ENCODE measurements around the gene CLCN6. TPM values are rescaled to one million over a fixed set of nuclear protein-coding genes. Genes with fewer than 3 reads are reported as not detected.

The CLCN6 gene
- total RNA-seq, 4 donors from 2014 or later: 4.2 to 13.5 (median 9.9) TPM

DNA sequence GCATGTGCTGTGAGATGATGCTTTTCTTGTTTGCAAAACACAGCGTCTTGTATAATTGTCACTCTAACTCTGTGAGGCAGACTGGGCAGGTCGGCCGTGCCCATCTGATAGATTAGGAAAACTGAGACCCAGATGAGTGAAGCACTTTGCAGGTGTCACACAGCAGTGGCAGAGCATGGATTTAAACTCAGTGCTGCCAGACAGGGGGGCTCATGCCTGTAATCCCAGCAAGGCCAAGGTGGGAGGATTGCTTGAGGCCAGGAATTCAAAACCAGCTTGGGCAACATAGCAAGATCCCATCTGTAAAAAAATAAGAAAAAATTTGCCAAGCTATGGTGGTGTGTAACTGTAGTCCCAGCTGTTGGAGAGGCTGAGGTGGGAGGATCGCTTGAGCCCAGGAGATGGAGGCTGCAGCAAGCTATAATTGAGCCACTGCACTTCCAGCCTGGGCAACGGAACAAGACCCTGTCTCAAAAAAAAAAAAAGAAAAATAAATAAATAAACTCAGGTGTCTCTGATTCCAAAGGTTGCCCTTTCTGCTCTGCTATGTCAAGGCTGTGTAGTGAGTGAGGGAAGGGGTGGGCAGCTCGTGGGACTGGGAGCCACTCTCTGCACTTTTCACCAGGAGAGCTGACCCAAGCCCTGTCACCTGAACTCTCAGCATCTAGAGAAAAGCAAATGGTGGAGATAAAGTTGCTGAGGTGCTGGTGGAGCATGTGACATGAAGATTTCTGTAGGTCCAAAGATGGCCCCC is 85.6 kb downstream of the CLCN6 start:
- TF ChIP-seq, protein P1, sequence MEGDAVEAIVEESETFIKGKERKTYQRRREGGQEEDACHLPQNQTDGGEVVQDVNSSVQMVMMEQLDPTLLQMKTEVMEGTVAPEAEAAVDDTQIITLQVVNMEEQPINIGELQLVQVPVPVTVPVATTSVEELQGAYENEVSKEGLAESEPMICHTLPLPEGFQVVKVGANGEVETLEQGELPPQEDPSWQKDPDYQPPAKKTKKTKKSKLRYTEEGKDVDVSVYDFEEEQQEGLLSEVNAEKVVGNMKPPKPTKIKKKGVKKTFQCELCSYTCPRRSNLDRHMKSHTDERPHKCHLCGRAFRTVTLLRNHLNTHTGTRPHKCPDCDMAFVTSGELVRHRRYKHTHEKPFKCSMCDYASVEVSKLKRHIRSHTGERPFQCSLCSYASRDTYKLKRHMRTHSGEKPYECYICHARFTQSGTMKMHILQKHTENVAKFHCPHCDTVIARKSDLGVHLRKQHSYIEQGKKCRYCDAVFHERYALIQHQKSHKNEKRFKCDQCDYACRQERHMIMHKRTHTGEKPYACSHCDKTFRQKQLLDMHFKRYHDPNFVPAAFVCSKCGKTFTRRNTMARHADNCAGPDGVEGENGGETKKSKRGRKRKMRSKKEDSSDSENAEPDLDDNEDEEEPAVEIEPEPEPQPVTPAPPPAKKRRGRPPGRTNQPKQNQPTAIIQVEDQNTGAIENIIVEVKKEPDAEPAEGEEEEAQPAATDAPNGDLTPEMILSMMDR (IDR thresholded peaks at IDR 0.05): no peak
- no peak for TF ChIP-seq POLR2A (IDR thresholded peaks at IDR 0.05)
- 73 to 75% methylated on average over 6 of the region's 6 CpGs for WGBS, 2 donors
- Histone ChIP-seq H3K4me3 (no peak overlapping the region), H3K27ac (no peak overlapping the region), H3K36me3 (no peaks in the 10 kb centered on the region), H3K9me3 (no peaks in the 10 kb centered on the region), H3K27me3 (peaks cover 0 to 61% (median 0%) of the 10 kb centered on the region in 4 donors), H3K4me1 (no peaks in the 10 kb centered on the region)
- intact Hi-C loops (cut with DNase I): loop anchor here (10.0 kb wide), 1 partner anchor 47 kb away; the partner anchor contains the start of gene NPPA
- no peak for DNase-seq

Small RNA genes within 50 kb of the gene (small RNA-seq; reads per million reads assigned to genes)
- gene RF02156: 0 reads per million in 4 donors
- gene RF02157: 0 reads per million in 4 donors
- gene RF02158: 0 reads per million in 4 donors

Other genes starting within 250 kb of the CLCN6 start
- gene FBXO2, start 151.8 kb upstream of the CLCN6 start, total RNA-seq: 10 to 100 TPM in 1 of 4 donors, 1 to 10 TPM in 3; 2.6 to 13.6 (median 8.0) TPM
- gene FBXO44, start 151.3 kb upstream of the CLCN6 start, total RNA-seq: 10 to 100 TPM in 1 of 4 donors, 1 to 10 TPM in 3; 5.0 to 20.4 (median 7.0) TPM
- gene FBXO6, start 142.0 kb upstream of the CLCN6 start, total RNA-seq: 10 to 100 TPM; 11.6 to 20.2 (median 12.2) TPM
- gene MAD2L2, start 125.0 kb upstream of the CLCN6 start, total RNA-seq: 10 to 100 TPM; 12.1 to 22.8 (median 18.9) TPM
- not detected for gene DRAXIN, start 114.5 kb upstream of the CLCN6 start, total RNA-seq
- 10 to 100 TPM; 34.5 to 89.5 (median 50.7) TPM for gene AGTRAP, start 70.1 kb upstream of the CLCN6 start, total RNA-seq
- gene C1orf167, start 44.0 kb upstream of the CLCN6 start, total RNA-seq: 1 to 10 TPM in 1 of 4 donors, under 1 TPM in 2, not detected in 1; 0.31 to 2.6 (median 0.76) TPM
- gene MTHFR, start 227 bp upstream of the CLCN6 start, total RNA-seq: 10 to 100 TPM; 15.6 to 30.1 (median 25.4) TPM
- not detected for gene NPPA, start 41.6 kb downstream of the CLCN6 start, total RNA-seq
- not detected for gene NPPB, start 52.8 kb downstream of the CLCN6 start, total RNA-seq
- 10 to 100 TPM; 40.4 to 50.5 (median 47.9) TPM for gene KIAA2013, start 120.2 kb downstream of the CLCN6 start, total RNA-seq
- 10 to 100 TPM; 29.8 to 38.1 (median 34.3) TPM for gene PLOD1, start 128.5 kb downstream of the CLCN6 start, total RNA-seq
- gene MFN2, start 174.3 kb downstream of the CLCN6 start, total RNA-seq: 10 to 100 TPM; 64.4 to 96.9 (median 78.7) TPM
- 10 to 100 TPM; 13.0 to 24.9 (median 19.8) TPM for gene MIIP, start 213.3 kb downstream of the CLCN6 start, total RNA-seq